Sigmoid colon (tissue), 4 donors: Measurements from ENCODE around the gene STOX1.
"Not testable (repeated sequence)": the region's sequence is repeated elsewhere in the genome, so short reads cannot be mapped to it uniquely, and the experiment has no call there.

ENCODE experiments used
- CTCF ChIP-seq, 4 experiments: fragments of 450-650 bp in 3 of 4; fragments of 200-600 bp in 1 of 4; IDR thresholded peaks; one replicate each; pipeline ENCODE4 v1.5.1; 2016 to 2019; ENCODE audit warnings: antibody characterized with exemption in 4 of 4, mild to moderate bottlenecking in 3 of 4, moderate library complexity in 2 of 4
- EP300 ChIP-seq, 4 donors: sonication (generic); formaldehyde crosslinking; IDR thresholded peaks; one replicate each; pipeline ENCODE4 v1.6.1; 2017; ENCODE audit warnings: antibody characterized with exemption in 4 of 4
- POLR2A ChIP-seq, 2 donors: fragments of 450-650 bp; IDR thresholded peaks; one replicate each; pipeline ENCODE4 v1.6.1; 2016; ENCODE audit warnings: antibody characterized with exemption in 2 of 2, mild to moderate bottlenecking in 2 of 2, moderate library complexity in 2 of 2
- POLR2AphosphoS5 ChIP-seq, 4 donors: sonication (generic); formaldehyde crosslinking; IDR thresholded peaks; one replicate each; pipeline ENCODE4 v1.6.1; 2017; ENCODE audit warnings: antibody characterized with exemption in 4 of 4

DNA sequence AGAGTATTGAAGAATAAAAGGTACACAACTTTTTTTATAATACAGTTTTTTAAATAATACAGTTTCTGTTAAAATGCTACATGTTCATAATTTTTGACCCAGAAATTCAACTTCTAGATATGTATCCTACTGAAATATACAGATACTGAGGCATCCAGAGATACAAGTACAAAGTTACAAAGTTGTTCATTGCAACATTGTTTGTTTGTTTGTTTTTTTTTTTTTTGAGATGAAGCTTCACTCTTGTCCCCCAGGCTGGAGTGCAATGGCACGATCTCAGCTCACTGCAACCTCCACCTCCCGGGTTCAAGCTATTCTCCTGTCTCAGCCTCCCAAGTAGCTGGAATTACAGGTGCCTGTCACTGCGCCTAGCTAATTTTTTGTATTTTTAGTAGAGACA, 105.5 kb downstream of the STOX1 start:
- TF ChIP-seq CTCF, EP300, POLR2A, POLR2AphosphoS5 (IDR thresholded peaks at IDR 0.05): not testable (repeated sequence)
